ENCODE data around the gene DRD4. TPM values are rescaled to one million over a fixed set of nuclear protein-coding genes. Genes with fewer than 3 reads are reported as not detected.
"Not testable (repeated sequence)": the region's sequence is repeated elsewhere in the genome, so short reads cannot be mapped to it uniquely, and the experiment has no call there.

Gene DRD4
- total RNA-seq, 1 experiment from 2014 or later: 0.11 TPM

- H3F3A ChIP-seq (ENCODE audit: low read length, unreplicated experiment): no peaks in the 10 kb centered on the region
- ChIA-PET POLR2A (ENCODE audit: unreplicated experiment) (no interaction called here), CTCF (no interaction called here)
- H3K4me2 ChIP-seq (ENCODE audit: low read length): no peak overlapping the region
- H3K27ac ChIP-seq (ENCODE audit: low read length): no peak overlapping the region
- no TSS peak for BruUV-seq (replicated peaks)
- no peaks in the 10 kb centered on the region for H3K9me3 ChIP-seq (ENCODE audit: low read length)
- no peak overlapping the region for H3K9ac ChIP-seq (ENCODE audit: low read length)
- H3K4me3 ChIP-seq (ENCODE audit: low read length): no peak overlapping the region
- H3K36me3 ChIP-seq (ENCODE audit: low read depth, low read length): peaks cover 34% of the 10 kb centered on the region; the same call in 1 of the 2 replicates
- H4K20me1 ChIP-seq (ENCODE audit: low read length): no peaks in the 10 kb centered on the region
- H3K79me2 ChIP-seq (ENCODE audit: low read length): peaks cover 28% of the 10 kb centered on the region
- H3K27me3 ChIP-seq (ENCODE audit: low read length): no peaks in the 10 kb centered on the region
- ATAC-seq (no peak), DNase-seq (no peak)
- H3K9me2 ChIP-seq (replicated peaks; ENCODE audit: low read length): no peaks in the 10 kb centered on the region
- intact Hi-C loops (cut with micrococcal nuclease): no loop called here
- TF ChIP-seq EZH2 (IDR thresholded peaks at IDR 0.05; ENCODE audit: low read length, unreplicated experiment) (no peak), EZH2phosphoT487 (IDR thresholded peaks at IDR 0.05; ENCODE audit: borderline replicate concordance, low read length) (no peak), CTCF (conservative IDR thresholded peaks at IDR 0.05; ENCODE audit: low read depth, low read length) (no peak)
- H2AFZ ChIP-seq (ENCODE audit: low read length): no peak overlapping the region
- H3K4me1 ChIP-seq (ENCODE audit: insufficient read depth, low read length): 0 out of 2 replicates have a peak, but pooled peaks cover under 1% of the 10 kb centered on the region
These were observed 50.7 kb downstream of the DRD4 start for GRCh38 chr11:687751-688150.

GRCh38 chr11:688681-689080 is 51.6 kb downstream of the DRD4 start:
- Histone ChIP-seq H2AFZ (ENCODE audit: low read length) (no peak overlapping the region), H3K9me2 (replicated peaks; ENCODE audit: low read length) (no peaks in the 10 kb centered on the region), H3K79me2 (ENCODE audit: low read length) (peaks cover 38% of the 10 kb centered on the region), H3K9ac (ENCODE audit: low read length) (no peak overlapping the region), H3K27me3 (ENCODE audit: low read length) (no peaks in the 10 kb centered on the region), H3K27ac (ENCODE audit: low read length) (no peak overlapping the region), H3K4me3 (ENCODE audit: low read length) (no peak overlapping the region), H3K36me3 (ENCODE audit: low read depth, low read length) (peaks cover 30% of the 10 kb centered on the region; the same call in 1 of the 2 replicates), H3K9me3 (ENCODE audit: low read length) (no peaks in the 10 kb centered on the region), H4K20me1 (ENCODE audit: low read length) (no peaks in the 10 kb centered on the region), H3F3A (ENCODE audit: low read length, unreplicated experiment) (no peaks in the 10 kb centered on the region), H3K4me2 (ENCODE audit: low read length) (no peak overlapping the region), H3K4me1 (ENCODE audit: insufficient read depth, low read length) (peaks cover 10% of the 10 kb centered on the region)
- DNase-seq (no peak), ATAC-seq (no peak)
- TF ChIP-seq EZH2phosphoT487 (IDR thresholded peaks at IDR 0.05; ENCODE audit: borderline replicate concordance, low read length): no peak
- no peak for TF ChIP-seq CTCF (conservative IDR thresholded peaks at IDR 0.05; ENCODE audit: low read depth, low read length)
- TF ChIP-seq EZH2 (IDR thresholded peaks at IDR 0.05; ENCODE audit: low read length, unreplicated experiment): no peak
- CTCF ChIA-PET: no interaction called here
- no TSS peak for BruUV-seq (replicated peaks)
- POLR2A ChIA-PET (ENCODE audit: unreplicated experiment): no interaction called here
- intact Hi-C loops (cut with micrococcal nuclease): no loop called here

- Histone ChIP-seq H3K4me1 (ENCODE audit: insufficient read depth, low read length) (peaks cover 16% of the 10 kb centered on the region), H3K79me2 (ENCODE audit: low read length) (peaks cover 44% of the 10 kb centered on the region), H3F3A (ENCODE audit: low read length, unreplicated experiment) (no peaks in the 10 kb centered on the region), H3K9me2 (replicated peaks; ENCODE audit: low read length) (no peaks in the 10 kb centered on the region), H3K9me3 (ENCODE audit: low read length) (no peaks in the 10 kb centered on the region), H2AFZ (ENCODE audit: low read length) (no peak overlapping the region), H3K4me2 (ENCODE audit: low read length) (no peak overlapping the region), H3K27ac (ENCODE audit: low read length) (no peak overlapping the region), H3K9ac (ENCODE audit: low read length) (no peak overlapping the region), H3K4me3 (ENCODE audit: low read length) (no peak overlapping the region), H3K27me3 (ENCODE audit: low read length) (no peaks in the 10 kb centered on the region), H3K36me3 (ENCODE audit: low read depth, low read length) (peaks cover 22% of the 10 kb centered on the region; the same call in 1 of the 2 replicates), H4K20me1 (ENCODE audit: low read length) (no peaks in the 10 kb centered on the region)
- intact Hi-C loops (cut with micrococcal nuclease): no loop called here
- DNase-seq (no peak), ATAC-seq (no peak)
- TF ChIP-seq EZH2 (IDR thresholded peaks at IDR 0.05; ENCODE audit: low read length, unreplicated experiment) (no peak), CTCF (conservative IDR thresholded peaks at IDR 0.05; ENCODE audit: low read depth, low read length) (no peak), EZH2phosphoT487 (IDR thresholded peaks at IDR 0.05; ENCODE audit: borderline replicate concordance, low read length) (no peak)
- POLR2A ChIA-PET (ENCODE audit: unreplicated experiment): no interaction called here
- BruUV-seq (replicated peaks): no TSS peak
- CTCF ChIA-PET: no interaction called here
These were observed 52.6 kb downstream of the DRD4 start for GRCh38 chr11:689625-690024.

- DNase-seq; H3K9me2 ChIP-seq (replicated peaks; ENCODE audit: low read length); H3F3A ChIP-seq (ENCODE audit: low read length, unreplicated experiment); ATAC-seq; H3K27ac ChIP-seq (ENCODE audit: low read length); H3K4me2 ChIP-seq (ENCODE audit: low read length); intact Hi-C loops (cut with micrococcal nuclease); H3K9me3 ChIP-seq (ENCODE audit: low read length); BruUV-seq (replicated peaks); CTCF ChIA-PET; H3K9ac ChIP-seq (ENCODE audit: low read length); POLR2A ChIA-PET (ENCODE audit: unreplicated experiment); H2AFZ ChIP-seq (ENCODE audit: low read length); H4K20me1 ChIP-seq (ENCODE audit: low read length); H3K4me3 ChIP-seq (ENCODE audit: low read length); H3K27me3 ChIP-seq (ENCODE audit: low read length): not testable (repeated sequence)
- Histone ChIP-seq H3K36me3 (ENCODE audit: low read depth, low read length) (peaks cover 20% of the 10 kb centered on the region; the same call in 1 of the 2 replicates), H3K4me1 (ENCODE audit: insufficient read depth, low read length) (peaks cover 16% of the 10 kb centered on the region), H3K79me2 (ENCODE audit: low read length) (peaks cover 44% of the 10 kb centered on the region)
These were observed 53.2 kb downstream of the DRD4 start for GRCh38 chr11:690244-690643.
